Panc1 (cell line): ENCODE results near the gene KRTCAP2.
"Not testable (repeated sequence)": the region's sequence is repeated elsewhere in the genome, so short reads cannot be mapped to it uniquely, and the experiment has no call there.

ENCODE experiments used
- CTCF ChIP-seq: fragments of 450-650 bp; IDR thresholded peaks from 2 replicates; pipeline ENCODE4 v1.5.1; 2017; ENCODE audit warnings: mild to moderate bottlenecking
- TCF7L2 ChIP-seq: IDR thresholded peaks from 2 replicates; pipeline ENCODE4 v1.6.1; 2011; ENCODE audit warnings: mild to moderate bottlenecking, low read depth, low read length, inconsistent platforms

GRCh38 chr1:155155996-155156643 lies 17.0 kb downstream of the KRTCAP2 start:
- not testable (repeated sequence) for TF ChIP-seq CTCF, TCF7L2
